ELF-1 (cell line): ENCODE measurements around the gene C1orf21.
A peak's percentile ranks its signal among the peaks of the same experiment; 100 is the strongest.
"Not testable (repeated sequence)": the region's sequence is repeated elsewhere in the genome, so short reads cannot be mapped to it uniquely, and the experiment has no call there.

Experiments used
- DNase-seq: peaks from one replicate; pipeline ENCODE4 v3.0.0-alpha.2; 2016; ENCODE audit warnings: low read depth, low spot score

Gene C1orf21

DNA sequence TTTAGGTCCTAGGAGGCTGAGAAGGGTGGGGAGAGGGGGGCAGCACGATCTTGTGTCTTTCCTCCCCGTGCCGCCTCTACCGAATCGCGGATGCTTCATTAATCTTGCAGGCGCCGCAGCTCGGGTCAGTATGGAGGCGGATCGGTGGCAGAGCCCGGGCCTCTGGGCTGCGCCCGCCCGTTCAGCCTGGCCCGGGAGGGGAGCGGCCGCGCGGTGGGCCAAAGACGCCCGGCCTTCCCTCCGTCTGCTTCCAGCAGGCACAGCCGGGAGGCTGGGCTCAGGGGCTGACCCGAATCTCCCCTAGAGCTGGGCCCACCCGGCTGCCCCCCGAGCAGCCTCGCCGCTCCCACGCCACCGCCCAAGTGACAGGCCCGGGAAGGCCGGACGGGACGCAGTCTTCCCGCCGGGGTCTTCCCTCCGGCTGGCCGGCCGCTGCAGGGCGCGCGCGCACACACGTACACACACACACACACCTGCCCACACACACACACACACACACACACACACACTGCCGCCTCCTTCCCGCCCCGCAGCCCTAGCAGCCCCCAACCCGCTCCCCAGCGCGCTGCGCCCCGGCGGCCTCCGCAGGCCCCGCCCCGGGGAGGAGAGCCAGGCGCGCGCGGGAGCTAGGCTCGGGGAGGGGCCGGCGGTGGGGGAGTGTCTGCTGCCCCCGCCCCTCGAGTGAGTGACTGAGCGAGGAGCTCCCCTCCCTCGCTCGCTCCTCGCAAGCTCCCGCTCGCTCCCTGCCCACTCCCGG lies at the start of gene C1orf21:
Gene C1orf21 (plus strand): TSS at position 718 of the 757 bp plus-strand sequence. CDS start 90,481 bp downstream, outside the sequence.
- DNase-seq: peak; percentile 87

- DNase-seq: not testable (repeated sequence)
Measured at GRCh38 chr1:184337865-184338264, 49.0 kb upstream of the C1orf21 start.

DNA sequence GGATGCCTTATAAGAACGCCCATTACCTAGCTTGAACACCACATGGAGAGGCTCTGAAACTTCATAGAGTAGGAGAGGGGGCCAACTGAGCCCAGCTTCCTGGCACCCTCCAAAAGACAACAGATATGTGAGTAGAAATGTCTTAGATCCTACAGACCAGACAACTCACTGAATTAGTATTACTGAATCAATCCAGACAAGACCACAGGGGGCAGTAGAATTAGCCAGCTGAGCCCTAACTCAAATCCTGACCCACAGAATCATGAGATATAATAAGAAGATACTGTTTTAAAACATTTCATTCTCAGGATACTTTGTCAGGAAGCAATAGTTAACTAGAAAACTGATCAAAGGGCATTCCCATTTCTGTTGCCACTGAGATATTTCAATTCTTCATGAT lies 45.8 kb upstream of the C1orf21 start:
- no peak for DNase-seq

DNA sequence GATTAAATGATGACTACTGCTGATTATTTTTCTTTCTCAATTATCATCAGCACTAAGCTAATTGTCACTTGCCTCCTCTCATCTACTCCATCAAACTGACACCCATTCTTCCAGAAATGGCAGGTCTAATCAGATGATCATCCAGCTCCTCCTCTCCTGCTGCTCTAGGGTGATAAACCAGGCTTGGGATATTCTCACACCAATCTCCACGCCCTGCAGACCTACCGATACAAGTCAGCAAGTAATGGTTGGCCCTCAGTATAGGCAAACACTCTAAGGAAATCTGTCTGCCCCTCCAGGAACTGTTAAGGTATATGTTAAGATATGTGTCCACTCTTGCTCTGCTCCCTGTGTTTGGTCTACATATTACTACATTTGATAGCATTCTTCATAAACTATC lies 36.3 kb upstream of the C1orf21 start:
- DNase-seq: peak; percentile 9

DNA sequence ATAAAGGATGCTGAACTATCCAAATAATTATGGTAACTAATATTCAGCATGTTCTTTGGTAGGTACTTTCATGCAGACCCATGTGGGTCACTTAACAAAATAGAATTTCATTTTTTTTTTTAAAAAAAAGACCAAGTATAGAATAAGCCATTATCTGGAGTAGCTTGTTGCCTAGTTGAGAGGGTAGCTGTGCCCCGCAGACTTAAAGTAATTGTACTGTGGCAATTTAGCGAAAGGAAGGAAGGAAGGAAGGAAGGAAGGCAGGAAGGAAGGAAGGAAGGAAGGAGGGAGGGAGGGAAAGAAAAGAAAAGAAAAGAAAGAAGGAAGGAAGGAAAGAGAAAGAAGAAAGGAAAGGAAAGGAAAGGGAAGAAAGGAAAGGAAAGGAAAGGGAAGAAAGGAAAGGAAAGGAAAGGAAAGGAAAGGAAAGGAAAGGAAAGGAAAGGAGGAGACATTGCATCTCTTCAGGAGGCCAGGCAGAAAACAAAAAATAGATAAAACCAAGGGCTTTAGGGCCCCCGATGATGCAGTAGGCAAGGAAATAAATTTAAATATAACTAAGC lies 35.3 kb upstream of the C1orf21 start:
- DNase-seq: no peak

GRCh38 chr1:184352776-184353175 lies 34.1 kb upstream of the C1orf21 start:
- no peak for DNase-seq

DNA sequence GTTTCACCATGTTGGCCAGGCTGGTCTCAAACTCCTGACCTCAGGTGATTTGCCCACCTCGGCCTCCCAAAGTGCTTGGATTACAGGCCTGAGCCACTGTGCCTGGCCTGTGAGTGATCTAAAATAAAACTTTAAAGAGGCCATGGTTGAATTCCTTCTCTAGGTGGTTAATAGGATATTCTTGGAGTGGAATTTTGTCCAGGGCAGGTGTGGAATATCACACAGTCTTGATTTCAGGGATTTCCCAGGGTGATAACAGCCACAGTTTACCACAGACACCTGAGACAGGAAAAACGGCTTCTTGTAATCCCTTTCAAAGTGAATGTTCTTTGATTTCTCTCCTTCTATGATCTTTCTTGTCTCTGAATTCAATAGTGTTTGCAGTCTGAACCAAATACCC lies 32.1 kb upstream of the C1orf21 start:
- DNase-seq: no peak

- DNase-seq: no peak
Measured at GRCh38 chr1:184356891-184357290, 29.9 kb upstream of the C1orf21 start.

GRCh38 chr1:184358256-184358655 lies 28.6 kb upstream of the C1orf21 start:
- DNase-seq: no peak

GRCh38 chr1:184359909-184360308 lies 26.9 kb upstream of the C1orf21 start:
- no peak for DNase-seq

DNA sequence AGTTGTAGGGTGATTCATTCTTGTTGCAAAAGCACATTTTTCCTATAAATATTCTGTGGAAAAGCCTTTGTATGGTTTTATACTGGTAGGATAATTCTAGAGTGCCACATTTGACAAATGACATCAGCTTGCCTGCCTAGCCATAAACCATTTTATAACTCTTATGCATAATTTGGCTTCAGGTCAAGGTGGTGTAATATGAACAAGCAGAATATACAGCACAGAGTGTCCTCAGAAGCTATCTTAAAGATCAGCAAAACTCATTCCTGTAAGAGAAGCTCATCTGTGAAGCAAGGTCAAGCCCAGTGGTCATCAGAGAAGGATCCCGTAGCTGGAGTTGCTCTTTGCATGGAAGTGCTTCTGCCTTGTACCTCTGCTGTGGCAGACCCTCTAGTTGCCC lies 24.0 kb upstream of the C1orf21 start:
- DNase-seq: no peak

- DNase-seq: no peak
Measured at GRCh38 chr1:184365699-184366098, 21.1 kb upstream of the C1orf21 start.

GRCh38 chr1:184366997-184367396 lies 19.8 kb upstream of the C1orf21 start:
- no peak for DNase-seq

DNA sequence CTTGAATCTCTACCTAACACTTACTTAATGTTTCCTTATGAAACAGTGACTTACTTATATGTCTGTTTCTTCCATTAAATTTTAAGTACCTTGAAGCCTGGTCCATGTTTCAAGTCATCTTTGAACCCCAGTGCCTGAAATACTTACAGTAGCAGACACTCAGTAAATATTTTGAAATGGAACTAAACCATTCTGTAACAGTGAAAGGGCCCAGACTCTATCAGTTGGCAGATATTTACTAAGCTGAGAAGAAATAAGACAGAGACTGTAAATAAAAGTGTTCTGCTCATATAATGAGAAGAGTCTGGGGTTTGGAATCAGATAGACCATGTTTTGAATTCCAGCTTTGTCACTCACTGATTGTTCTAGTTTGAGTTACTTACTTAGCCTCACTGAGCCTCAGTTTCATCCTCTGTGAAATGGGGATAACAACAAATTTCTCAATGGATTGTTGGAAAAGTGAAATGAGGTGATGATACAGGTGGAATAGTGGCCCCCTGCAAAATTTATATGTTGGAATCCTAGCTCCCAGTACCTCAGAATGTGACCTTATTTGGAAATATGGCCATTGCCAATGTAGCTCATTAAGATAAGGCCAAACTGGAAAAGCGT lies 19.3 kb upstream of the C1orf21 start:
- DNase-seq: no peak

DNA sequence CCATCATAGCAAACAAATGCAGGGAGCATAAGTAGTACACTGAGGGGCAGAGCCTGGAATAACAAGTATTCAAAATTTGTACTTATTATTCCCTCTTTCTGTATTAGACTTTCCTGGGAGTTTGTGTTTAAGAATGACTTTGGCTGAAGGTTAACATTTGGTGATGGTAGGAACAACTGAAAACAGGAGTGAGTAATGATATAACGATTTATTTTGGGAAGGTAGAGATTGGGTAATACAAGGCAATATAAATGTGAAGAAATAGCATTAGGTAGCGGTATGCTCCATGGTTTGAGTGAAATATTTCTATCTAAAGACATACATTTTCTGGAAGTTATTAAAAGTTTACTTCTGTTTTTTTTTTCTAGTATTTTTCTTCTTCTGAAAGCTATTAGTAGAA lies 18.5 kb upstream of the C1orf21 start:
- DNase-seq: no peak

DNA sequence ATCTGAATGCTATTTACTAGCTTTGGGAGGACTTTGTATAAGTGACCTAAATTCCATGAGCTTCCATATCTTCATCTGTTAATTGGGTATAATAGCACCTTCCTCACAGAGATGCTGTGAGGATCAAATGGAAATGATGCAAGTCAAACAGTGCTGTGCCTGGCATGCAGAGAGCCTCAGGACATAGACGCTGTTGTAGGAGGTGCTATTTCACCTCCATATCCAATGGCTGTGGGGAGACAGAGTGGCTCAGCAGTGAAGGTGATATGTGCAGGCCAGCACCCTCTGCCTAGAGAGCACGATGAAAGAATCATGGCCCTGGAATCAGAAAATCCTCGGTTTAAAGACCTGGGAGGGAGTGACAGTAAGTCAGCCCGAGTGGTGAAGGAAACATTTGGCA lies 16.0 kb upstream of the C1orf21 start:
- DNase-seq: no peak

DNA sequence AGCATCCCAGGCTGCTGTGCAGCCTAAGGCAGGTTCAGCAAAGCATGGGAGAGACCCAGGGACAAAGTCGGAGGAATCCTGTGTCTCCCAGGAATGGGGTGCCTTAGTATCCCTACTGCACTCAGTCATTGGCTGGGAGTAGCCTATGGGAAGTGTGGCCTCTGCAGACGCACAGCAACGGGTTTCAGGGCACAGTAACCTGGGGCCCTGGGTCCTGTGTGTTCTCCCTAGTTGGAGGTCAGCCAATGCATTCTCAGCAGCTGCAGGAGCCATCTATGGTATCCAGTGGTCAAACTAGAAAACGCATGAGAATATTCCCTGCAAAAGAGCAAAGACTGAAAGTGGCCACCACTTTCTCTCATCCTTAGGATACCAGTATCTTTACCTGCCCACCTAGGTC lies 13.7 kb upstream of the C1orf21 start:
- DNase-seq: no peak

- no peak for DNase-seq
Measured at GRCh38 chr1:184376369-184376768, 10.5 kb upstream of the C1orf21 start.

DNA sequence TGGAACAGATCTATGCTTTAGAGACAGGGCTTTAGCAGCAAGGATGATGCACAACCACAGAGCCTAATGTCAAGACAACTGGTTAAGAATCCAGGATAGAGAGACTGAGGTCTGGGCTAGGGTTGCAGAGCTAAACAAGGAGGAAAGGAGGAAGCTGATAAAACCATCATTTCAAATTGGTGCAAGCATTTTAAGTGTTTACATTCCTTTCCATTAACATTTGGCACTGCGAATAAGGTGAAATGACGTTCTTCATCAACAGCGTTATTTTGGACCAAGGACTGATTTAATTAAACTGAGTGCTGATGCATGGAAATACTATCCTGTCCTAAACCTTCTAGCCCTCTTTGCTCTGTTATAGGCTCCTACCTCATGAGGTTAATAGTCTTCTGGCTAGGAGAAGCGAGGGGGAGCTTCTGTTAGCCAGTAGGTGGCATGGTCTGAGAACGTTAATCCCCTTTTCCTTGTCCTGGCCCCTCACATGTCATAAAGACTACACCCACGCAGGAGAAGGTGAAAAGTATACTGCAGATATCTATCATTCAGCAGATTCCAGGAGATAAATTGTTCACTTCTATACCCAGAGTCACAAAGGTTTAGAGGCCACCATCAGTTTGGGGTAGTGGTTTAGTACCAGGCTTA lies 7.6 kb upstream of the C1orf21 start:
- no peak for DNase-seq

GRCh38 chr1:184380468-184380867 lies 6.4 kb upstream of the C1orf21 start:
- no peak for DNase-seq

GRCh38 chr1:184383772-184384323 lies 3.0 kb upstream of the C1orf21 start:
- DNase-seq: no peak

DNA sequence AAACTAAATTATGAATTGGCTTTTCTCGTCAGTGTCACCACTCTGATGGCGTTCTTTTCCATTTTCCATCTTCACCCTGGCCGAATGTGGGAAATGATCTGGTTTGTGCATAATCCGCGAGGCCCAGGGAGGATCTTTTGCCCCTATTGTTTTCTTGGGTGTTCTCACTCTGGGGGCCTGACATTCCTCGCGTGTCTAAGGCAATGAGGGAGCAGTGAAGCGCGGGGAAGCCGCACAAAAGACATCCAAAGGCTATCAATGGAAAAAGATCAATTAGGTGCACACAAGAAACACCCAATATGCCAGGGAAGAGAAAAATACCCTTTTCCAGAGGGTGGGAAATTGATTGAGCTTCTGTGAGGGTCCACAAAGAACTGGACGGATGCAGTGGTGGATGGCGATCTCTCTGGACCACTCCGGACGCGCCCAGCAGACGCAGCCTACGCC lies 941 bp upstream of the C1orf21 start:
- no peak for DNase-seq
